T-cell (primary cell): ENCODE measurements around the gene TPBGL. TPM values are rescaled to one million over a fixed set of nuclear protein-coding genes. Genes with fewer than 3 reads are reported as not detected.
"Not testable (repeated sequence)": the region's sequence is repeated elsewhere in the genome, so short reads cannot be mapped to it uniquely, and the experiment has no call there.

Source experiments
- ATAC-seq, 4 experiments: fragments of 200-7000 bp in 3 of 4; fragments of 150-1000 bp in 1 of 4; cut with Tn5 transposase; replicated peaks in 1 of 4; 1 replicate in 3 of 4; 2 replicates in 1 of 4; pipeline ENCODE4 v1.10.0; 2021; ENCODE audit warnings: moderate library complexity in 3 of 4, mild to moderate bottlenecking in 2 of 4, moderate number of reproducible peaks in 1 of 4
- CTCF ChIA-PET, 2 donors: fragments of 300-600 bp; sonication (Branson Sonifier 250); formaldehyde crosslinking; loops; one replicate each; lab custom pipeline; 2022; ENCODE audit warnings: antibody characterized with exemption in 2 of 2; lab: Charles Lee
- POLR2A ChIA-PET, 2 donors: fragments of 300-600 bp; sonication (Branson Sonifier 250); formaldehyde crosslinking; loops; one replicate each; lab custom pipeline; 2022; ENCODE audit warnings: antibody characterized with exemption in 2 of 2; lab: Charles Lee
- DNase-seq, 35 experiments: peaks; one replicate each; pipeline versions ENCODE4 v3.0.0 to v3.0.0-alpha.2; 2013 to 2023
- H3K27ac ChIP-seq: one replicate; pipeline ENCODE4 v1.5.1; 2013; ENCODE audit warnings: low read length
- H3K27me3 ChIP-seq, 2 experiments: replicated peaks in 1 of 2; 1 replicate in 1 of 2; 2 replicates in 1 of 2; pipeline versions ENCODE4 v1.6.1 to v1.7.0; 2013; ENCODE audit warnings: low read length in 1 of 2, mixed read lengths in 1 of 2; ENCODE audit not compliant: control insufficient read depth in 2 of 2, insufficient read depth in 2 of 2; ENCODE audit errors: extremely low read depth in 1 of 2
- H3K36me3 ChIP-seq, 2 donors: 1 replicate in 1 of 2; 2 replicates in 1 of 2; pipeline versions ENCODE4 v1.6.1 to v1.7.0; 2013; ENCODE audit warnings: low read length in 1 of 2; ENCODE audit not compliant: control insufficient read depth in 2 of 2, insufficient read depth in 1 of 2; ENCODE audit errors: extremely low read depth in 1 of 2
- H3K4me1 ChIP-seq, 2 experiments: 1 replicate in 1 of 2; 2 replicates in 1 of 2; pipeline versions ENCODE4 v1.6.1 to v1.7.0; 2013; ENCODE audit warnings: low read length in 2 of 2, mixed read lengths in 1 of 2; ENCODE audit not compliant: insufficient read depth in 2 of 2, control insufficient read depth in 1 of 2; ENCODE audit errors: extremely low read depth in 1 of 2
- H3K4me3 ChIP-seq, 2 donors: 1 replicate in 1 of 2; 2 replicates in 1 of 2; pipeline versions ENCODE4 v1.5.1 to v1.7.0; 2013; ENCODE audit warnings: mild to moderate bottlenecking in 2 of 2, low read length in 1 of 2, moderate library complexity in 1 of 2; ENCODE audit not compliant: control insufficient read depth in 1 of 2; ENCODE audit errors: extremely low read depth in 1 of 2
- H3K9me3 ChIP-seq: 2 replicates; pipeline ENCODE4 v1.7.0; 2013
- H3K27ac Mint-ChIP-seq, 2 donors: one replicate each; pipeline ENCODE4 v1.8.0; 2020 to 2021; ENCODE audit warnings: mild to moderate bottlenecking in 2 of 2, mixed read lengths in 2 of 2
- H3K27me3 Mint-ChIP-seq, 2 donors: one replicate each; pipeline ENCODE4 v1.8.0; 2021 to 2022; ENCODE audit warnings: mixed read lengths in 2 of 2
- H3K36me3 Mint-ChIP-seq: one replicate; pipeline ENCODE4 v1.8.0; 2021; ENCODE audit warnings: mixed read lengths
- H3K4me1 Mint-ChIP-seq, 3 donors: one replicate each; pipeline ENCODE4 v1.8.0; 2020 to 2022; ENCODE audit warnings: mixed read lengths in 3 of 3, mild to moderate bottlenecking in 1 of 3
- H3K4me3 Mint-ChIP-seq, 3 donors: one replicate each; pipeline ENCODE4 v1.8.0; 2020 to 2022; ENCODE audit warnings: mild to moderate bottlenecking in 3 of 3, mixed read lengths in 3 of 3, moderate library complexity in 3 of 3
- H3K9me3 Mint-ChIP-seq, 3 donors: one replicate each; pipeline ENCODE4 v1.8.0; 2020 to 2022; ENCODE audit warnings: mixed read lengths in 3 of 3
- WGBS: methylation state at CpG from one replicate; pipeline ENCODE4 v1.1.5; 2013; ENCODE audit warnings: missing lambda C conversion rate; ENCODE audit not compliant: insufficient coverage; 5-methylcytosine and 5-hydroxymethylcytosine counted together
- total RNA-seq, 35 experiments: library from RNA in 6 of 35; stranded (reverse) in 6 of 35; fragments of 120-200 nt in 1 of 35; gene quantifications; one replicate each; pipeline versions ENCODE4 v1.2.1 to v1.2.4 and lab custom pipeline; 2013 to 2026

The TPBGL gene
- total RNA-seq, 5 donors from 2014 or later (not counting 1 experiment from before 2014, with no cell fraction given) = 0.13 to 0.59 (median 0.47) TPM

DNA sequence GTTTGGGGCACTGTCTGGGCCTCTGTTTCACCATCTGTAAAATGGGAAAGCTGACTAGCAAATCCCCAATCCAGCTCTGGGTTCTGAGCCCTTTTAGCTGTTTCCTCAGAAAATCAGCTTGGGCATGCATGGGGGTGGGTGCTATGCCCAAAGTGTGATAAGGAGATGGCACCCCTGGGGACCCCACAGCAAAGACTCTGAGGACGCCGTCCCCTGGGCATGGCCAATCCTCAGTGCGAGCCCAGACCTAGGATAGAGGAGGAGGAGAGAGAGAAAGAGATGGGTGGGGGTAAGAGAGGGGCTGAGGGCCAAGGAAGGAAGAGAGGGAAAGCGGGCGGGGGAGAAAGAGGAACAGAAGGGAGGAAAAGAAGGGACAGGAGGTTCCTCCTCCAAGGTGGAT lies 31.8 kb downstream of the TPBGL start:
- H3K36me3 Mint-ChIP-seq = peaks cover 24% of the 10 kb centered on the region
- Histone ChIP-seq H3K4me3 (no peak overlapping the region), H3K27ac (peak overlapping the region; percentile 89), H3K9me3 (no peaks in the 10 kb centered on the region), H3K27me3 (no peaks in the 10 kb centered on the region), H3K36me3 (peaks cover 4 to 21% of the 10 kb centered on the region in 2 donors), H3K4me1 (peaks cover 39 to 60% of the 10 kb centered on the region in 2 experiments)
- POLR2A ChIA-PET = no interaction called here
- H3K27ac Mint-ChIP-seq = peak overlapping the region; percentile 97 to 99
- ATAC-seq (no peak), DNase-seq (no peak)
- H3K4me3 Mint-ChIP-seq = peak overlapping the region in 1 of 3 donors; percentile 56
- H3K27me3 Mint-ChIP-seq = no peaks in the 10 kb centered on the region
- no peaks in the 10 kb centered on the region for H3K9me3 Mint-ChIP-seq
- 100% methylated on average over 4 of the region's 5 CpGs for WGBS
- CTCF ChIA-PET = interaction anchor here (0.6 to 4.6 kb wide), 7 partner anchors 10 to 1277 kb away, joined by 3 to 36 read pairs (median 3); no protein-coding TSS in a partner anchor
- peaks cover 49 to 63% (median 51%) of the 10 kb centered on the region in 3 donors for H3K4me1 Mint-ChIP-seq

DNA sequence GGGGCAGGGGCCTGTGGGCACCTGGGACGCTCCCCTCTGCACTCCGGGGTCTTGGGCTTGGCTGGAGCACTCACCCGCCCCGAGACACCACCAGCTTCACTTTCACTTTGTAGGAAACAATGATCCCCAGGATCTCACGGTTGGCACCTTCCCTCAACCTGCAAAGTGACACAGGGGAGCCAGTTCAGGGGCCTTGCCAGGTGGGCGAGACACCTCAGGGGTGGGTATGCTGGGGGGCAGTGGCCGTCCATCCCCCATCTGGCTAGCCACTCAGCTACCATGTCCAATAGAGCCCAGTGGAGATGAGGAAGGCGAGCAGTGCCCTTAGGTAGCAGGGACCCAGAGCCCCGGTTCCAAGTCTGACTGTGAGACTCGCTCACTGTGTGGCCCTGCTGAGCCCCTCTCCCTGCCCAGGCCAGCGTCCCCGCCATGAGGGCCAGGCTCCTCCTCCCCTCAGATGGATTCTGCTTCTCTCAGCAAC lies 32.3 kb downstream of the TPBGL start:
- Histone ChIP-seq H3K9me3 (no peaks in the 10 kb centered on the region), H3K36me3 (peaks cover 5 to 24% of the 10 kb centered on the region in 2 donors), H3K4me1 (peaks cover 43 to 64% of the 10 kb centered on the region in 2 experiments), H3K27ac (peak overlapping the region; percentile 89), H3K4me3 (no peak overlapping the region), H3K27me3 (no peaks in the 10 kb centered on the region)
- no peaks in the 10 kb centered on the region for H3K9me3 Mint-ChIP-seq
- 81% methylated on average over 6 of the region's 12 CpGs for WGBS
- DNase-seq (no peak), ATAC-seq (no peak)
- H3K27me3 Mint-ChIP-seq = no peaks in the 10 kb centered on the region
- H3K27ac Mint-ChIP-seq = peak overlapping the region; percentile 97 to 99
- POLR2A ChIA-PET = no interaction called here
- CTCF ChIA-PET = interaction anchor here (0.7 to 4.6 kb wide), 5 partner anchors 11 to 132 kb away, joined by 3 to 36 read pairs (median 4); no protein-coding TSS in a partner anchor
- peaks cover 27% of the 10 kb centered on the region for H3K36me3 Mint-ChIP-seq
- peak overlapping the region in 1 of 3 donors; percentile 56 for H3K4me3 Mint-ChIP-seq
- H3K4me1 Mint-ChIP-seq = peaks cover 53 to 67% (median 56%) of the 10 kb centered on the region in 3 donors

- H3K27me3 Mint-ChIP-seq = no peaks in the 10 kb centered on the region
- H3K36me3 ChIP-seq = peaks cover 5 to 30% of the 10 kb centered on the region in 2 donors
- CTCF ChIA-PET = interaction anchor here (0.6 to 4.6 kb wide), 6 partner anchors 22 to 133 kb away, joined by 3 to 36 read pairs (median 6); no protein-coding TSS in a partner anchor
Observed at GRCh38 chr11:75273411-75274391, 33.1 kb downstream of the TPBGL start.

GRCh38 chr11:75274716-75275115 lies 34.1 kb downstream of the TPBGL start:
- Mint-ChIP-seq H3K4me3 (peak overlapping the region in 1 of 3 donors; percentile 56), H3K36me3 (peaks cover 30% of the 10 kb centered on the region), H3K27ac (peak overlapping the region; percentile 97 to 99), H3K4me1 (peaks cover 60 to 74% (median 66%) of the 10 kb centered on the region in 3 donors)
- Histone ChIP-seq H3K4me1 (peaks cover 45 to 80% of the 10 kb centered on the region in 2 experiments), H3K27ac (peak overlapping the region; percentile 89), H3K36me3 (peaks cover 5 to 36% of the 10 kb centered on the region in 2 donors)
- not testable (repeated sequence) for H3K9me3 ChIP-seq, H3K9me3 Mint-ChIP-seq, H3K4me3 ChIP-seq, H3K27me3 Mint-ChIP-seq, ATAC-seq, H3K27me3 ChIP-seq
- ChIA-PET CTCF (interaction anchor here (1.0 to 4.1 kb wide), 12 partner anchors 18 to 259 kb away, joined by 3 to 32 read pairs (median 5); no protein-coding TSS in a partner anchor), POLR2A (interaction anchor here in 1 of 2 donors (0.5 to 0.6 kb wide), 3 partner anchors 19 to 158 kb away, joined by 3 to 6 read pairs (median 3); partner anchors contain the start of gene KLHL35)
- peak in 1 of 35 experiments; percentile 2 for DNase-seq
- no CpG with 5 or more reads among the region's 3 CpGs for WGBS

More at GRCh38 chr11:75273411-75274391, 33.1 kb downstream of the TPBGL start:
- WGBS = 89% methylated on average over 7 of the region's 15 CpGs
- Histone ChIP-seq H3K4me3 (no peak overlapping the region), H3K9me3 (no peaks in the 10 kb centered on the region), H3K27ac (peak overlapping the region; percentile 89), H3K27me3 (no peaks in the 10 kb centered on the region), H3K4me1 (peaks cover 45 to 73% of the 10 kb centered on the region in 2 experiments)
- Mint-ChIP-seq H3K27ac (peak overlapping the region; percentile 97 to 99), H3K9me3 (no peaks in the 10 kb centered on the region), H3K4me3 (peak overlapping the region in 1 of 3 donors; percentile 56), H3K4me1 (peaks cover 55 to 69% (median 60%) of the 10 kb centered on the region in 3 donors), H3K36me3 (peaks cover 26% of the 10 kb centered on the region)
- DNase-seq (peak in 1 of 35 experiments; percentile 22), ATAC-seq (no peak)
- POLR2A ChIA-PET = interaction anchor here in 1 of 2 donors (0.5 to 0.6 kb wide), 3 partner anchors 18 to 112 kb away, joined by 4 to 6 read pairs (median 5); no protein-coding TSS in a partner anchor

- peak overlapping the region; percentile 28 to 30 for H3K4me3 ChIP-seq
- H3K27ac ChIP-seq = peak overlapping the region; percentile 89
- no peaks in the 10 kb centered on the region for H3K27me3 ChIP-seq
- 0% methylated on average over 3 of the region's 6 CpGs for WGBS
- peaks cover 45 to 89% of the 10 kb centered on the region in 2 experiments for H3K4me1 ChIP-seq
- ChIA-PET POLR2A (interaction anchor here (0.6 kb wide), 2 partner anchors 274 to 299 kb away, joined by 3 to 4 read pairs; no protein-coding TSS in a partner anchor), CTCF (interaction anchor here (0.6 to 4.1 kb wide), 21 partner anchors 11 to 258 kb away, joined by 3 to 32 read pairs (median 4); no protein-coding TSS in a partner anchor)
- peaks cover 34% of the 10 kb centered on the region for H3K36me3 Mint-ChIP-seq
- H3K27me3 Mint-ChIP-seq = no peaks in the 10 kb centered on the region
- peaks cover 66 to 82% (median 74%) of the 10 kb centered on the region in 3 donors for H3K4me1 Mint-ChIP-seq
- no peaks in the 10 kb centered on the region for H3K9me3 ChIP-seq
- H3K27ac Mint-ChIP-seq = peak overlapping the region; percentile 99 to 100
- peak overlapping the region; percentile 76 to 80 (median 76) for H3K4me3 Mint-ChIP-seq
- H3K36me3 ChIP-seq = peaks cover 5 to 38% of the 10 kb centered on the region in 2 donors
- H3K9me3 Mint-ChIP-seq = no peaks in the 10 kb centered on the region
- ATAC-seq (peak; percentile 96 to 99 (median 98)), DNase-seq (peak; percentile 59 to 87 (median 77))
Observed at GRCh38 chr11:75275581-75275980, 35.0 kb downstream of the TPBGL start.
